ENCODE results near the gene TBC1D22B. TPM values are rescaled to one million over a fixed set of nuclear protein-coding genes. Genes with fewer than 3 reads are reported as not detected.

TBC1D22B gene
- total RNA-seq, 1 experiment from 2014 or later = 12.9 TPM

DNA sequence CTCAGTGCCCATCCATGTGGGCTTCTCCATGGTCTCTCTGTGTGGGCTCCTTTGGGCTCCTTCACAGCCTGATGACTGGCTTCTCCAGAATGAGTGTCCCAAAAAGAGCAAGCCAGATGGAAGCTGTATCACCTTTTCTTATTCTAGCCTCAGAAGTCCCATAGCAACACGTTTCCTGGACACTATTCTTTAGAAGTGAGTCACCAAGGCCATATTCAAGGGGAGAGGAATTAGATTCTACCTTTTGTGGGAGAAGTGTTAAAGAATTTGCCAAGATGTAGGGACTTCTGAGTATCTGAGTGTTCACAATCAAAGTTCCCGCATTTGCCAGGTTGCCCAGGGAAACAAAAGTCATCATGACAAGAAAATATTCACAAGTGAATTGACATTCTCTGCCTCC, 20.7 kb upstream of the TBC1D22B start:
- H3T11ph ChIP-seq (ENCODE audit: low read length) = no peak overlapping the region
- no peaks in the 10 kb centered on the region for H3K9me3 ChIP-seq (ENCODE audit: control insufficient read depth, low read depth, low read length)
- no peak overlapping the region for H4K8ac ChIP-seq (replicated peaks; ENCODE audit: insufficient read length, low read depth, low read length)
- H3K18ac ChIP-seq (ENCODE audit: insufficient read length, low read depth, low read length) = no peak overlapping the region
- H3K27me3 ChIP-seq (ENCODE audit: insufficient read depth, low read length) = no peaks in the 10 kb centered on the region
- no peak overlapping the region for H4K5ac ChIP-seq (ENCODE audit: insufficient read length, low read depth, low read length)
- H3K23me2 ChIP-seq (ENCODE audit: insufficient read length, low read depth, low read length, poor library complexity, severe bottlenecking) = no peaks in the 10 kb centered on the region
- no CpG with 5 or more reads among the region's 2 CpGs for WGBS (ENCODE audit: extremely low coverage, insufficient read length, low lambda C conversion rate)
- H4K91ac ChIP-seq (ENCODE audit: insufficient read length, low read depth, low read length) = no peak overlapping the region
- no peak overlapping the region for H2BK20ac ChIP-seq (ENCODE audit: low read depth, low read length, poor library complexity, severe bottlenecking)
- no peaks in the 10 kb centered on the region for H3K79me2 ChIP-seq (ENCODE audit: insufficient read depth, low read length)
- no peak overlapping the region for H2BK5ac ChIP-seq (ENCODE audit: insufficient read length, low read length)
- H3K9me3 Mint-ChIP-seq = no peaks in the 10 kb centered on the region
- no peak overlapping the region for H3K4me2 ChIP-seq (ENCODE audit: insufficient read depth, insufficient read length, low read length)
- TF ChIP-seq, protein P1, sequence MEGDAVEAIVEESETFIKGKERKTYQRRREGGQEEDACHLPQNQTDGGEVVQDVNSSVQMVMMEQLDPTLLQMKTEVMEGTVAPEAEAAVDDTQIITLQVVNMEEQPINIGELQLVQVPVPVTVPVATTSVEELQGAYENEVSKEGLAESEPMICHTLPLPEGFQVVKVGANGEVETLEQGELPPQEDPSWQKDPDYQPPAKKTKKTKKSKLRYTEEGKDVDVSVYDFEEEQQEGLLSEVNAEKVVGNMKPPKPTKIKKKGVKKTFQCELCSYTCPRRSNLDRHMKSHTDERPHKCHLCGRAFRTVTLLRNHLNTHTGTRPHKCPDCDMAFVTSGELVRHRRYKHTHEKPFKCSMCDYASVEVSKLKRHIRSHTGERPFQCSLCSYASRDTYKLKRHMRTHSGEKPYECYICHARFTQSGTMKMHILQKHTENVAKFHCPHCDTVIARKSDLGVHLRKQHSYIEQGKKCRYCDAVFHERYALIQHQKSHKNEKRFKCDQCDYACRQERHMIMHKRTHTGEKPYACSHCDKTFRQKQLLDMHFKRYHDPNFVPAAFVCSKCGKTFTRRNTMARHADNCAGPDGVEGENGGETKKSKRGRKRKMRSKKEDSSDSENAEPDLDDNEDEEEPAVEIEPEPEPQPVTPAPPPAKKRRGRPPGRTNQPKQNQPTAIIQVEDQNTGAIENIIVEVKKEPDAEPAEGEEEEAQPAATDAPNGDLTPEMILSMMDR (conservative IDR thresholded peaks at IDR 0.05) = no peak
- no peak overlapping the region for H2BK15ac ChIP-seq (ENCODE audit: low read depth, low read length)
- H3K14ac ChIP-seq (ENCODE audit: insufficient read depth, low read length) = no peak overlapping the region
- H3K56ac ChIP-seq (ENCODE audit: insufficient read length, low read depth, low read length) = no peak overlapping the region
- H3K27me3 Mint-ChIP-seq (ENCODE audit: low read depth) = peaks cover 2% of the 10 kb centered on the region; the same call in 1 of the 2 replicates
- H3K27ac ChIP-seq (ENCODE audit: insufficient read length, low read depth, low read length) = no peak overlapping the region
- no peaks in the 10 kb centered on the region for H3K36me3 Mint-ChIP-seq (ENCODE audit: insufficient read depth in 1 of 3, low read depth in 3 of 3)
- no peak overlapping the region for H3K4ac ChIP-seq (ENCODE audit: low read depth, low read length)
- H4K20me1 ChIP-seq (ENCODE audit: control insufficient read depth, insufficient read depth, insufficient read length) = no peaks in the 10 kb centered on the region
- H3K4me1 ChIP-seq (ENCODE audit: insufficient read depth, low read length) = no peaks in the 10 kb centered on the region
- no peaks in the 10 kb centered on the region for H3K79me1 ChIP-seq (ENCODE audit: insufficient read depth, low read depth, low read length, poor library complexity, severe bottlenecking)
- no peak overlapping the region for H2BK120ac ChIP-seq (ENCODE audit: low read depth, low read length, poor library complexity, severe bottlenecking)
- H3K27ac Mint-ChIP-seq = no peak overlapping the region
- peaks cover 0 to 6% of the 10 kb centered on the region in 2 experiments; a peak in 1 of 4 replicates for H3K4me1 Mint-ChIP-seq
- H3K9ac ChIP-seq (ENCODE audit: extremely low read depth, insufficient read length, low read length) = no peak overlapping the region
- H2AK5ac ChIP-seq (ENCODE audit: insufficient read length, low read length) = no peak overlapping the region
- H2AFZ ChIP-seq (ENCODE audit: low read length) = no peak overlapping the region
- no peak overlapping the region for H2BK12ac ChIP-seq (ENCODE audit: insufficient read length, low read depth, low read length)
- H3K23ac ChIP-seq (ENCODE audit: insufficient read length, low read depth, low read length) = no peak overlapping the region
- H3K4me3 Mint-ChIP-seq = no peak overlapping the region
- no peak for DNase-seq
